Osteoblast (primary cell): ENCODE data around the gene OR7D4. TPM values are rescaled to one million over a fixed set of nuclear protein-coding genes. Genes with fewer than 3 reads are reported as not detected.

Experiments used
- DNase-seq: peaks from one replicate; pipeline ENCODE4 v3.0.0; 2011; ENCODE audit warnings: low spot score, mixed read lengths; ENCODE audit not compliant: insufficient read length; ENCODE audit errors: missing footprints
- H2AFZ ChIP-seq: 2 replicates; pipeline ENCODE4 v1.6.0; 2011; ENCODE audit warnings: mild to moderate bottlenecking, low read length
- H3K27ac ChIP-seq: 2 replicates; pipeline ENCODE4 v1.5.1; 2011; ENCODE audit warnings: mild to moderate bottlenecking, low read depth, low read length, moderate library complexity
- H3K27me3 ChIP-seq: 2 replicates; pipeline ENCODE4 v1.6.0; 2012; ENCODE audit warnings: mild to moderate bottlenecking, control low read depth, inconsistent platforms, low read length, moderate library complexity; ENCODE audit not compliant: insufficient read depth
- H3K36me3 ChIP-seq: 2 replicates; pipeline ENCODE4 v1.5.1; 2011; ENCODE audit warnings: mild to moderate bottlenecking, low read length, control low read depth, moderate library complexity; ENCODE audit not compliant: insufficient read depth
- H3K4me1 ChIP-seq: 2 replicates; pipeline ENCODE4 v1.5.1; 2011; ENCODE audit warnings: mild to moderate bottlenecking, low read length, control low read depth, moderate library complexity; ENCODE audit not compliant: insufficient read depth
- H3K4me2 ChIP-seq: 2 replicates; pipeline ENCODE4 v1.6.0; 2011; ENCODE audit warnings: mild to moderate bottlenecking, low read length; ENCODE audit not compliant: insufficient read depth
- H3K4me3 ChIP-seq: fragments of 200-600 bp; sonication (generic); 3 replicates; pipeline ENCODE4 v1.5.1; 2012; ENCODE audit warnings: mild to moderate bottlenecking, low read length, inconsistent platforms; ENCODE audit not compliant: insufficient read depth
- H3K79me2 ChIP-seq: 2 replicates; pipeline ENCODE4 v1.6.0; 2012; ENCODE audit warnings: mild to moderate bottlenecking, low read length, control low read depth, inconsistent platforms; ENCODE audit not compliant: insufficient read depth
- H3K9me3 ChIP-seq: 2 replicates; pipeline ENCODE4 v1.5.1; 2011; ENCODE audit warnings: low read depth, low read length, control low read depth
- H4K20me1 ChIP-seq: 2 replicates; pipeline ENCODE4 v1.6.0; 2012; ENCODE audit warnings: mild to moderate bottlenecking, low read length, control low read depth; ENCODE audit not compliant: insufficient read depth
- CTCF ChIP-seq: IDR thresholded peaks from 2 replicates; pipeline ENCODE4 v1.5.1; 2011; ENCODE audit warnings: mild to moderate bottlenecking, low read depth, low read length, moderate library complexity; ENCODE audit errors: extremely low read depth
- total RNA-seq: library from RNA; depleted of rRNA; stranded (reverse); fragments of >200 nt; gene quantifications from 2 replicates; pipeline ENCODE4 v1.2.3, GENCODE V29; 2012

The OR7D4 gene
- total RNA-seq, 1 donor: not detected

GRCh38 chr19:9161427-9161826, 58.0 kb downstream of the OR7D4 start:
- Histone ChIP-seq H3K9me3 (peaks cover 20% of the 10 kb centered on the region), H3K4me3 (no peak overlapping the region), H3K27me3 (no peaks in the 10 kb centered on the region), H3K4me1 (no peaks in the 10 kb centered on the region), H3K79me2 (peaks cover 13% of the 10 kb centered on the region), H3K27ac (no peak overlapping the region), H3K36me3 (peaks cover 75% of the 10 kb centered on the region), H3K4me2 (no peak overlapping the region), H4K20me1 (no peaks in the 10 kb centered on the region), H2AFZ (no peak overlapping the region)
- TF ChIP-seq CTCF: no peak
- no peak for DNase-seq

Other genes starting within 250 kb of the OR7D4 start
- gene MUC16, start 209.2 kb downstream of the OR7D4 start, total RNA-seq: not detected in 2 replicates
- gene OR1M1, start 132.5 kb downstream of the OR7D4 start, total RNA-seq: not detected in 2 replicates
- not detected in 2 replicates for gene OR7G2, start 112.1 kb downstream of the OR7D4 start, total RNA-seq
- gene OR7G1, start 103.8 kb downstream of the OR7D4 start, total RNA-seq: not detected in 2 replicates
- not detected in 2 replicates for gene OR7G3, start 92.6 kb downstream of the OR7D4 start, total RNA-seq
- gene ZNF317, start 79.2 kb downstream of the OR7D4 start, total RNA-seq: 20.3 and 20.9 TPM in 2 replicates
- not detected in 2 replicates for gene OR7D2, start 40.6 kb downstream of the OR7D4 start, total RNA-seq
- not detected in 2 replicates for gene OR7E24, start 31.3 kb upstream of the OR7D4 start, total RNA-seq
- gene ZNF699, start 90.2 kb upstream of the OR7D4 start, total RNA-seq: 17.1 and 19.2 TPM in 2 replicates
- 13.8 and 15.2 TPM in 2 replicates for gene ZNF559, start 104.6 kb upstream of the OR7D4 start, total RNA-seq
- 0.72 and 1.8 TPM in 2 replicates for gene ZNF177, start 143.4 kb upstream of the OR7D4 start, total RNA-seq
- 9.4 and 12.1 TPM in 2 replicates for gene ZNF266, start 216.0 kb upstream of the OR7D4 start, total RNA-seq